CD4-positive, alpha-beta T cell (primary cell): Measurements from ENCODE around the gene TBX4. TPM values are rescaled to one million over a fixed set of nuclear protein-coding genes. Genes with fewer than 3 reads are reported as not detected.

Experiments used
- ATAC-seq: fragments of 200-7000 bp; cut with Tn5 transposase; one replicate; pipeline ENCODE4 v1.10.0; 2022; ENCODE audit warnings: mild to moderate bottlenecking; ENCODE audit not compliant: poor library complexity
- CTCF ChIA-PET: fragments of 350-600 bp; sonication (Branson Sonifier 250); formaldehyde crosslinking; loops from one replicate; lab custom pipeline; 2021; ENCODE audit warnings: antibody characterized with exemption, inconsistent platforms; lab: Charles Lee
- POLR2A ChIA-PET: fragments of 350-600 bp; sonication (Branson Sonifier 250); formaldehyde crosslinking; loops from one replicate; lab custom pipeline; 2021; ENCODE audit warnings: antibody characterized with exemption, inconsistent platforms; lab: Charles Lee
- DNase-seq, 14 experiments: peaks; one replicate each; pipeline ENCODE4 v3.0.0-alpha.2; 2013 to 2020; ENCODE audit warnings: mixed read lengths in 2 of 14
- H3K27ac ChIP-seq, 2 donors: one replicate each; pipeline versions ENCODE4 v1.5.1 to v1.7.0; 2013; ENCODE audit warnings: low read length in 2 of 2, low read depth in 1 of 2, mild to moderate bottlenecking in 1 of 2
- H3K27me3 ChIP-seq, 2 experiments: 1 replicate in 1 of 2; 2 replicates in 1 of 2; pipeline versions ENCODE4 v1.6.1 to v1.7.0; 2013; ENCODE audit warnings: low read length in 2 of 2, control low read depth in 1 of 2, mild to moderate bottlenecking in 1 of 2, moderate library complexity in 1 of 2; ENCODE audit not compliant: insufficient read depth in 2 of 2, control insufficient read depth in 1 of 2
- H3K36me3 ChIP-seq: one replicate; pipeline ENCODE4 v1.6.1; 2013; ENCODE audit warnings: low read length, control low read depth; ENCODE audit not compliant: insufficient read depth
- H3K4me1 ChIP-seq: one replicate; pipeline ENCODE4 v1.6.1; 2013; ENCODE audit warnings: low read length, control low read depth; ENCODE audit not compliant: insufficient read depth
- H3K4me3 ChIP-seq: one replicate; pipeline ENCODE4 v1.5.1; 2013; ENCODE audit warnings: mild to moderate bottlenecking, low read length, moderate library complexity
- H3K9me3 ChIP-seq, 2 experiments: 1 replicate in 1 of 2; 2 replicates in 1 of 2; pipeline versions ENCODE4 v1.6.1 to v1.7.0; 2013; ENCODE audit warnings: low read length in 2 of 2, mild to moderate bottlenecking in 2 of 2, control low read depth in 1 of 2, moderate library complexity in 1 of 2; ENCODE audit not compliant: control insufficient read depth in 1 of 2, insufficient read depth in 1 of 2
- H3K27ac Mint-ChIP-seq: one replicate; pipeline ENCODE4 v1.8.0; 2020; ENCODE audit warnings: mixed read lengths
- H3K27me3 Mint-ChIP-seq: one replicate; pipeline ENCODE4 v1.8.0; 2021; ENCODE audit warnings: mixed read lengths
- H3K36me3 Mint-ChIP-seq: one replicate; pipeline ENCODE4 v1.8.0; 2021; ENCODE audit warnings: low read depth, mixed read lengths
- H3K4me1 Mint-ChIP-seq: one replicate; pipeline ENCODE4 v1.8.0; 2021; ENCODE audit warnings: low read depth, mixed read lengths
- H3K4me3 Mint-ChIP-seq: one replicate; pipeline ENCODE4 v1.8.0; 2020; ENCODE audit warnings: mild to moderate bottlenecking, mixed read lengths
- H3K9me3 Mint-ChIP-seq: one replicate; pipeline ENCODE4 v1.8.0; 2020; ENCODE audit warnings: mixed read lengths
- intact Hi-C, 2 experiments: fragments of 100-400 bp; cut with DNase I in 1 of 2; cut with micrococcal nuclease in 1 of 2; formaldehyde crosslinking; loops; one replicate each; pipeline versions ENCODE4 v1.15.1 to v1.9.0; 2023 to 2025; cut with DNase I, micrococcal nuclease
- total RNA-seq, 174 experiments: library from RNA in 2 of 174; stranded (reverse) in 2 of 174; gene quantifications; one replicate each; pipeline ENCODE4 v1.2.3 and lab custom pipeline; 2021 to 2026
- TF ChIP-seq, protein P1 (sequence below): fragments of 200-600 bp; IDR thresholded peaks from one replicate; pipeline ENCODE4 v1.8.0; 2022; ENCODE audit warnings: antibody characterized with exemption, mild to moderate bottlenecking

Gene TBX4
- total RNA-seq, 2 experiments from 2014 or later, result not detected

- Mint-ChIP-seq H3K27ac (no peak overlapping the region), H3K9me3 (no peaks in the 10 kb centered on the region), H3K4me1 (no peaks in the 10 kb centered on the region), H3K27me3 (peaks cover 69% of the 10 kb centered on the region), H3K4me3 (no peak overlapping the region), H3K36me3 (no peaks in the 10 kb centered on the region)
- Histone ChIP-seq H3K27ac (no peak overlapping the region), H3K4me1 (peaks cover 10% of the 10 kb centered on the region), H3K4me3 (no peak overlapping the region), H3K9me3 (peaks cover 0 to 4% of the 10 kb centered on the region in 2 experiments), H3K36me3 (no peaks in the 10 kb centered on the region), H3K27me3 (peaks cover 23 to 42% of the 10 kb centered on the region in 2 experiments)
- DNase-seq, result no peak
- TF ChIP-seq, protein P1, sequence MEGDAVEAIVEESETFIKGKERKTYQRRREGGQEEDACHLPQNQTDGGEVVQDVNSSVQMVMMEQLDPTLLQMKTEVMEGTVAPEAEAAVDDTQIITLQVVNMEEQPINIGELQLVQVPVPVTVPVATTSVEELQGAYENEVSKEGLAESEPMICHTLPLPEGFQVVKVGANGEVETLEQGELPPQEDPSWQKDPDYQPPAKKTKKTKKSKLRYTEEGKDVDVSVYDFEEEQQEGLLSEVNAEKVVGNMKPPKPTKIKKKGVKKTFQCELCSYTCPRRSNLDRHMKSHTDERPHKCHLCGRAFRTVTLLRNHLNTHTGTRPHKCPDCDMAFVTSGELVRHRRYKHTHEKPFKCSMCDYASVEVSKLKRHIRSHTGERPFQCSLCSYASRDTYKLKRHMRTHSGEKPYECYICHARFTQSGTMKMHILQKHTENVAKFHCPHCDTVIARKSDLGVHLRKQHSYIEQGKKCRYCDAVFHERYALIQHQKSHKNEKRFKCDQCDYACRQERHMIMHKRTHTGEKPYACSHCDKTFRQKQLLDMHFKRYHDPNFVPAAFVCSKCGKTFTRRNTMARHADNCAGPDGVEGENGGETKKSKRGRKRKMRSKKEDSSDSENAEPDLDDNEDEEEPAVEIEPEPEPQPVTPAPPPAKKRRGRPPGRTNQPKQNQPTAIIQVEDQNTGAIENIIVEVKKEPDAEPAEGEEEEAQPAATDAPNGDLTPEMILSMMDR, result no peak
- ATAC-seq, result no peak
- intact Hi-C loops, result no loop called here
- ChIA-PET POLR2A (no interaction called here), CTCF (no interaction called here)
Measured at GRCh38 chr17:61420052-61420451, 32.2 kb upstream of the TBX4 start.

- Histone ChIP-seq H3K9me3 (peaks cover 0 to 4% of the 10 kb centered on the region in 2 experiments), H3K27me3 (peaks cover 23 to 42% of the 10 kb centered on the region in 2 experiments), H3K4me1 (peaks cover 10% of the 10 kb centered on the region), H3K4me3 (no peak overlapping the region), H3K27ac (no peak overlapping the region), H3K36me3 (no peaks in the 10 kb centered on the region)
- ChIA-PET CTCF (no interaction called here), POLR2A (no interaction called here)
- no peak overlapping the region for H3K4me3 Mint-ChIP-seq
- no peak for DNase-seq
- TF ChIP-seq, protein P1, result no peak
- intact Hi-C loops, result no loop called here
- no peak for ATAC-seq
- no peaks in the 10 kb centered on the region for H3K36me3 Mint-ChIP-seq
- H3K4me1 Mint-ChIP-seq, result no peaks in the 10 kb centered on the region
- no peaks in the 10 kb centered on the region for H3K9me3 Mint-ChIP-seq
- H3K27me3 Mint-ChIP-seq, result peaks cover 75% of the 10 kb centered on the region
- H3K27ac Mint-ChIP-seq, result no peak overlapping the region
Measured at GRCh38 chr17:61420745-61421398, 31.4 kb upstream of the TBX4 start.

DNA sequence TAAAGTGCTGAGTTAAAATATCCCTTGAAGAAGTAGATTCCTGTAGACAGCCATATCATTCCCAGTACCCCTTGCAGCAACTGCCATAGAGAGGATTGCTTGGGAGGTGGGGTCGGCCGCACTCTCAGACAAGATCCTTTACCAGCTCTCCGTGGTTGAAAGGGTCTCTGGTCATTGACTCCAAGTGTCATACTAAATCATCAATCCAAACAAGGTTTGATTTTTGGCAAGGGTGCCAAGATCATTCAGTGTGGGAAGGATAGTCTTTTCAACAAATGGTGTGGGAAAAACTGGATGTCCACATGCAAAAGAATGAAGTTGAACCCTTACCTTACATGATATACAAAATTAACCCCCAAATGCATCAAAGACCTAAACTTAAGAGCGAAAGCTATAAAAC, 30.8 kb upstream of the TBX4 start:
- intact Hi-C loops, result no loop called here
- TF ChIP-seq, protein P1, result no peak
- Histone ChIP-seq H3K4me3 (no peak overlapping the region), H3K36me3 (no peaks in the 10 kb centered on the region), H3K27ac (no peak overlapping the region), H3K27me3 (peaks cover 23 to 42% of the 10 kb centered on the region in 2 experiments), H3K4me1 (peaks cover 8% of the 10 kb centered on the region), H3K9me3 (peaks cover 0 to 4% of the 10 kb centered on the region in 2 experiments)
- H3K9me3 Mint-ChIP-seq, result no peaks in the 10 kb centered on the region
- no peak for DNase-seq
- peaks cover 78% of the 10 kb centered on the region for H3K27me3 Mint-ChIP-seq
- H3K36me3 Mint-ChIP-seq, result no peaks in the 10 kb centered on the region
- no peaks in the 10 kb centered on the region for H3K4me1 Mint-ChIP-seq
- no peak for ATAC-seq
- POLR2A ChIA-PET, result no interaction called here
- no peak overlapping the region for H3K4me3 Mint-ChIP-seq
- CTCF ChIA-PET, result no interaction called here
- H3K27ac Mint-ChIP-seq, result no peak overlapping the region
